Trophoblast cell (in vitro differentiated cells and primary cell): ENCODE measurements around the gene WBP1.

Source experiments
- DNase-seq, 2 donors: peaks; one replicate each; pipeline ENCODE4 v3.0.0-alpha.2; 2016
- H2AFZ ChIP-seq: 2 replicates; pipeline ENCODE4 v1.6.1; 2013; ENCODE audit warnings: low read length, moderate library complexity, mild to moderate bottlenecking; ENCODE audit not compliant: insufficient read depth, poor library complexity
- H2AK5ac ChIP-seq: 2 replicates; pipeline ENCODE4 v1.6.1; 2013; ENCODE audit warnings: mild to moderate bottlenecking, low read length
- H2BK120ac ChIP-seq: 2 replicates; pipeline ENCODE4 v1.6.1; 2013; ENCODE audit warnings: low read length, mild to moderate bottlenecking, moderate library complexity; ENCODE audit not compliant: insufficient read depth, poor library complexity
- H2BK12ac ChIP-seq: 2 replicates; pipeline ENCODE4 v1.6.1; 2013; ENCODE audit warnings: mild to moderate bottlenecking, low read length, moderate library complexity
- H2BK5ac ChIP-seq: 2 replicates; pipeline ENCODE4 v1.6.1; 2013; ENCODE audit warnings: low read length, low read depth, moderate library complexity, mild to moderate bottlenecking; ENCODE audit not compliant: poor library complexity
- H3K14ac ChIP-seq: 2 replicates; pipeline ENCODE4 v1.6.1; 2013; ENCODE audit warnings: mild to moderate bottlenecking, low read length
- H3K18ac ChIP-seq: 2 replicates; pipeline ENCODE4 v1.6.1; 2013; ENCODE audit warnings: mild to moderate bottlenecking, low read length
- H3K23ac ChIP-seq: 2 replicates; pipeline ENCODE4 v1.6.1; 2013; ENCODE audit warnings: low read length
- H3K27ac ChIP-seq: 2 replicates; pipeline ENCODE4 v1.5.1; 2013; ENCODE audit warnings: low read depth, mild to moderate bottlenecking, inconsistent platforms, low read length, moderate library complexity
- H3K27me3 ChIP-seq: 2 replicates; pipeline ENCODE4 v1.6.1; 2013; ENCODE audit warnings: inconsistent platforms, mild to moderate bottlenecking, low read length, moderate library complexity; ENCODE audit not compliant: insufficient read depth
- H3K36me3 ChIP-seq, 2 experiments: 1 replicate in 1 of 2; 2 replicates in 1 of 2; pipeline ENCODE4 v1.6.1; 2013; ENCODE audit warnings: low read length in 2 of 2, mild to moderate bottlenecking in 2 of 2, moderate library complexity in 1 of 2; ENCODE audit not compliant: insufficient read depth in 2 of 2, control insufficient read depth in 1 of 2
- H3K4ac ChIP-seq: 2 replicates; pipeline ENCODE4 v1.6.1; 2013; ENCODE audit warnings: low read depth, mild to moderate bottlenecking, low read length, moderate library complexity
- H3K4me1 ChIP-seq, 2 experiments: 1 replicate in 1 of 2; 2 replicates in 1 of 2; pipeline ENCODE4 v1.6.1; 2013; ENCODE audit warnings: low read length in 2 of 2, mild to moderate bottlenecking in 2 of 2, moderate library complexity in 1 of 2; ENCODE audit not compliant: insufficient read depth in 2 of 2, control insufficient read depth in 1 of 2
- H3K4me2 ChIP-seq: 2 replicates; pipeline ENCODE4 v1.6.1; 2013; ENCODE audit warnings: inconsistent platforms, mild to moderate bottlenecking, low read length, moderate library complexity
- H3K4me3 ChIP-seq: 2 replicates; pipeline ENCODE4 v1.5.1; 2013; ENCODE audit warnings: mild to moderate bottlenecking, low read depth, low read length, inconsistent platforms
- H3K79me1 ChIP-seq: one replicate; pipeline ENCODE4 v1.6.1; 2013; ENCODE audit warnings: low read length
- H3K79me2 ChIP-seq: 2 replicates; pipeline ENCODE4 v1.6.1; 2013; ENCODE audit warnings: low read length, mild to moderate bottlenecking; ENCODE audit not compliant: control insufficient read depth, insufficient read depth, poor library complexity
- H3K9ac ChIP-seq: 2 replicates; pipeline ENCODE4 v1.6.1; 2013; ENCODE audit warnings: mild to moderate bottlenecking, low read length
- H3K9me3 ChIP-seq: 2 replicates; pipeline ENCODE4 v1.6.1; 2013; ENCODE audit warnings: low read depth, mild to moderate bottlenecking, control low read depth, inconsistent platforms, low read length; ENCODE audit not compliant: insufficient read depth
- H4K12ac ChIP-seq: 2 replicates; pipeline ENCODE4 v1.6.1; 2013; ENCODE audit warnings: low read depth, mild to moderate bottlenecking, low read length, moderate library complexity
- H4K8ac ChIP-seq: 2 replicates; pipeline ENCODE4 v1.6.1; 2013; ENCODE audit warnings: low read depth, mild to moderate bottlenecking, low read length, moderate library complexity
- H4K91ac ChIP-seq: one replicate; pipeline ENCODE4 v1.6.1; 2013; ENCODE audit warnings: low read depth, mild to moderate bottlenecking, low read length, moderate library complexity
- WGBS: extraction: QIAGEN DNeasy Blood & Tissue Kit; methylation state at CpG from one replicate; pipeline ENCODE4 v1.1.7; 2013; ENCODE audit warnings: missing lambda C conversion rate; ENCODE audit not compliant: insufficient read length, insufficient coverage; ENCODE audit errors: extremely low coverage; 5-methylcytosine and 5-hydroxymethylcytosine counted together

WBP1 gene

GRCh38 chr2:74498500-74499266 is 40.4 kb downstream of the WBP1 start:
- Histone ChIP-seq H3K14ac (no peak overlapping the region), H3K4me3 (peak overlapping the region; percentile 30), H3K27me3 (peaks cover 63% of the 10 kb centered on the region), H3K9ac (no peak overlapping the region), H3K27ac (no peak overlapping the region), H4K12ac (no peak overlapping the region), H2AFZ (peak overlapping the region; percentile 27), H3K9me3 (peaks cover 2% of the 10 kb centered on the region), H2BK12ac (no peak overlapping the region), H3K4ac (no peak overlapping the region), H3K36me3 (peaks cover 0 to under 1% of the 10 kb centered on the region in 2 experiments), H4K91ac (no peak overlapping the region), H3K79me1 (peaks cover 18% of the 10 kb centered on the region), H3K4me2 (peak overlapping the region; percentile 63), H3K18ac (no peak overlapping the region), H3K23ac (no peak overlapping the region), H3K4me1 (peaks cover 25% of the 10 kb centered on the region in 2 experiments), H3K79me2 (peaks cover 8% of the 10 kb centered on the region), H2BK5ac (no peak overlapping the region), H2BK120ac (no peak overlapping the region), H2AK5ac (no peak overlapping the region), H4K8ac (no peak overlapping the region)
- peak; percentile 23 to 33 for DNase-seq
- WGBS, result no CpG with 5 or more reads among the region's 41 CpGs

- WGBS, result no CpG with 5 or more reads among the region's 65 CpGs
- Histone ChIP-seq H3K4me3 (peak within 1 kb of the TSS; percentile 30), H3K4ac (no peak within 1 kb of the TSS), H3K4me1 (peaks cover 29% of the 10 kb centered on the region in 2 experiments), H3K14ac (no peak within 1 kb of the TSS), H3K36me3 (no peaks in the 10 kb centered on the region), H2AK5ac (no peak within 1 kb of the TSS), H2BK12ac (no peak within 1 kb of the TSS), H3K18ac (no peak within 1 kb of the TSS), H3K4me2 (peak within 1 kb of the TSS; percentile 63), H3K79me1 (peaks cover 19% of the 10 kb centered on the region), H2BK5ac (no peak within 1 kb of the TSS), H3K9me3 (peaks cover 2% of the 10 kb centered on the region), H2AFZ (peak within 1 kb of the TSS; percentile 27), H4K12ac (no peak within 1 kb of the TSS), H3K27ac (no peak within 1 kb of the TSS), H3K27me3 (peaks cover 67% of the 10 kb centered on the region), H3K23ac (no peak within 1 kb of the TSS), H3K79me2 (peaks cover 8% of the 10 kb centered on the region), H2BK120ac (no peak within 1 kb of the TSS), H4K8ac (no peak within 1 kb of the TSS), H3K9ac (no peak within 1 kb of the TSS), H4K91ac (no peak within 1 kb of the TSS)
- peak in 1 of 2 donors; percentile 17 for DNase-seq
These were observed 41.2 kb downstream of the WBP1 start, which contains the start of gene LBX2 for GRCh38 chr2:74499267-74499939. Gene LBX2, minus strand, starts transcription at chr2:74499603. Its CDS starts 66 bp downstream, at chr2:74499537.

GRCh38 chr2:74499940-74500577 is 41.8 kb downstream of the WBP1 start:
- Histone ChIP-seq H3K27ac (no peak overlapping the region), H3K18ac (no peak overlapping the region), H3K4me1 (peaks cover 29% of the 10 kb centered on the region in 2 experiments), H2BK12ac (no peak overlapping the region), H2BK5ac (no peak overlapping the region), H3K23ac (no peak overlapping the region), H4K12ac (no peak overlapping the region), H3K9ac (no peak overlapping the region), H3K36me3 (peaks cover 0 to under 1% of the 10 kb centered on the region in 2 experiments), H4K8ac (no peak overlapping the region), H4K91ac (no peak overlapping the region), H3K27me3 (peaks cover 67% of the 10 kb centered on the region), H3K4me3 (no peak overlapping the region), H3K79me2 (peaks cover 8% of the 10 kb centered on the region), H3K4me2 (no peak overlapping the region), H2AK5ac (no peak overlapping the region), H2AFZ (no peak overlapping the region), H3K4ac (no peak overlapping the region), H2BK120ac (no peak overlapping the region), H3K9me3 (peaks cover 2% of the 10 kb centered on the region), H3K14ac (no peak overlapping the region), H3K79me1 (peaks cover 19% of the 10 kb centered on the region)
- WGBS, result no CpG with 5 or more reads among the region's 15 CpGs
- no peak for DNase-seq

GRCh38 chr2:74500578-74500946 is 42.3 kb downstream of the WBP1 start:
- no peak overlapping the region for H4K91ac ChIP-seq
- H3K27me3 ChIP-seq, result peaks cover 67% of the 10 kb centered on the region
- H3K4me3 ChIP-seq, result no peak overlapping the region
- no peak overlapping the region for H4K12ac ChIP-seq
- no peak overlapping the region for H2BK120ac ChIP-seq
- peaks cover 19% of the 10 kb centered on the region for H3K79me1 ChIP-seq
- no peak overlapping the region for H3K4me2 ChIP-seq
- H4K8ac ChIP-seq, result no peak overlapping the region
- H3K4me1 ChIP-seq, result peaks cover 29% of the 10 kb centered on the region in 2 experiments
- no peak overlapping the region for H3K14ac ChIP-seq
- no peak for DNase-seq
- H2AK5ac ChIP-seq, result no peak overlapping the region
- H3K27ac ChIP-seq, result no peak overlapping the region
- peaks cover 8% of the 10 kb centered on the region for H3K79me2 ChIP-seq
- H2BK5ac ChIP-seq, result no peak overlapping the region
- no peak overlapping the region for H2AFZ ChIP-seq
- H3K23ac ChIP-seq, result no peak overlapping the region
- H3K9ac ChIP-seq, result no peak overlapping the region
- no peak overlapping the region for H3K4ac ChIP-seq
- H3K9me3 ChIP-seq, result peaks cover 2% of the 10 kb centered on the region
- no peak overlapping the region for H2BK12ac ChIP-seq
- no peak overlapping the region for H3K18ac ChIP-seq
- H3K36me3 ChIP-seq, result peaks cover 3 to 5% of the 10 kb centered on the region in 2 experiments
